Activated CD8-positive, alpha-beta T cell treated with anti-CD3 and anti-CD28 coated beads, Interleukin-2, amount 10 ng/mL, durations not matched to agents 7 days and 5 days (primary cell): ENCODE measurements around the gene SLC10A1. TPM values are rescaled to one million over a fixed set of nuclear protein-coding genes. Genes with fewer than 3 reads are reported as not detected.
"Not testable (repeated sequence)": the region's sequence is repeated elsewhere in the genome, so short reads cannot be mapped to it uniquely, and the experiment has no call there.

Experiments
- ATAC-seq: fragments of 150-1000 bp; cut with Tn5 transposase; one replicate; pipeline ENCODE4 v1.10.0; 2021; ENCODE audit warnings: moderate library complexity
- CTCF ChIA-PET: fragments of 350-600 bp; sonication (Branson Sonifier 250); formaldehyde crosslinking; loops from one replicate; lab custom pipeline; 2021; ENCODE audit warnings: antibody characterized with exemption; lab: Charles Lee
- POLR2A ChIA-PET: fragments of 350-600 bp; sonication (Branson Sonifier 250); formaldehyde crosslinking; loops from one replicate; lab custom pipeline; 2021; ENCODE audit warnings: antibody characterized with exemption; lab: Charles Lee
- DNase-seq: peaks from one replicate; pipeline ENCODE4 v3.0.0-alpha.2; 2020
- H3K27ac Mint-ChIP-seq: one replicate; pipeline ENCODE4 v1.8.0; 2021; ENCODE audit warnings: mild to moderate bottlenecking, mixed read lengths
- H3K27me3 Mint-ChIP-seq: one replicate; pipeline ENCODE4 v1.8.0; 2021; ENCODE audit warnings: low read depth, mixed read lengths
- H3K36me3 Mint-ChIP-seq: one replicate; pipeline ENCODE4 v1.8.0; 2021; ENCODE audit warnings: low read depth, mixed read lengths
- H3K4me1 Mint-ChIP-seq: one replicate; pipeline ENCODE4 v1.8.0; 2021; ENCODE audit warnings: low read depth, mixed read lengths
- H3K4me3 Mint-ChIP-seq: one replicate; pipeline ENCODE4 v1.8.0; 2021; ENCODE audit warnings: mild to moderate bottlenecking, mixed read lengths
- H3K9me3 Mint-ChIP-seq: one replicate; pipeline ENCODE4 v1.8.0; 2022; ENCODE audit warnings: mixed read lengths; ENCODE audit not compliant: insufficient read depth
- total RNA-seq, 2 experiments: library from RNA; stranded (reverse); gene quantifications; one replicate each; pipeline ENCODE4 v1.2.3, GENCODE V29; 2021

Gene SLC10A1
- total RNA-seq, 2 experiments from 2014 or later: not detected

GRCh38 chr14:69741055-69741454 lies 56.0 kb downstream of the SLC10A1 start:
- Mint-ChIP-seq H3K9me3 (peaks cover 6% of the 10 kb centered on the region), H3K36me3 (no peaks in the 10 kb centered on the region), H3K4me3 (no peak overlapping the region), H3K27ac (no peak overlapping the region), H3K4me1 (peaks cover 2% of the 10 kb centered on the region), H3K27me3 (peaks cover 2% of the 10 kb centered on the region)
- ChIA-PET POLR2A (interaction anchor here (0.7 kb wide), 1 partner anchor 78 kb away, joined by 3 read pairs; no protein-coding TSS in a partner anchor), CTCF (interaction anchor here (1.1 to 3.1 kb wide), 2 partner anchors 14 to 26 kb away, joined by 3 to 11 read pairs; partner anchors contain the start of gene SRSF5)
- DNase-seq (no peak), ATAC-seq (no peak)

DNA sequence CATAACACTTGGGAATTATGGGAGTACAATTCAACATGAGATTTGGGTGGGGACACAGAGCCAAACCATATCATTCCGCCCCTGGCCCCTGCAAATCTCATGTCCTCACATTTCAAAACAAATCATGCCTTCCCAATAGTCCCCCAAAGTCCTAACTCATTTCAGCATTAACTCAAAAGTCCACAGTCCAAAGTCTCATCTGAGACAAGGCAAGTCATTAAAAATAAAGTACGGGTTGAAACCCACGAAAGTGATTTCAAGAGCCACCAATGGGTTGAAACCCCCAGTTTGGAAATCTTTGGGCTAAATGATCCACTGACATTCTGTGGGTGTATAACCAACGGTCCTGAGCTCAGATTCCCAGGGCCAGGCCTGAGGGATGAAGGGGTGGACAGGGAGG lies 60.6 kb downstream of the SLC10A1 start:
- H3K9me3 Mint-ChIP-seq, DNase-seq, ATAC-seq, H3K4me3 Mint-ChIP-seq, H3K27ac Mint-ChIP-seq, H3K4me1 Mint-ChIP-seq, CTCF ChIA-PET, H3K36me3 Mint-ChIP-seq: not testable (repeated sequence)
- POLR2A ChIA-PET: interaction anchor here (0.6 kb wide), 1 partner anchor 31 kb away, joined by 3 read pairs; no protein-coding TSS in a partner anchor
- peaks cover 21% of the 10 kb centered on the region for H3K27me3 Mint-ChIP-seq

DNA sequence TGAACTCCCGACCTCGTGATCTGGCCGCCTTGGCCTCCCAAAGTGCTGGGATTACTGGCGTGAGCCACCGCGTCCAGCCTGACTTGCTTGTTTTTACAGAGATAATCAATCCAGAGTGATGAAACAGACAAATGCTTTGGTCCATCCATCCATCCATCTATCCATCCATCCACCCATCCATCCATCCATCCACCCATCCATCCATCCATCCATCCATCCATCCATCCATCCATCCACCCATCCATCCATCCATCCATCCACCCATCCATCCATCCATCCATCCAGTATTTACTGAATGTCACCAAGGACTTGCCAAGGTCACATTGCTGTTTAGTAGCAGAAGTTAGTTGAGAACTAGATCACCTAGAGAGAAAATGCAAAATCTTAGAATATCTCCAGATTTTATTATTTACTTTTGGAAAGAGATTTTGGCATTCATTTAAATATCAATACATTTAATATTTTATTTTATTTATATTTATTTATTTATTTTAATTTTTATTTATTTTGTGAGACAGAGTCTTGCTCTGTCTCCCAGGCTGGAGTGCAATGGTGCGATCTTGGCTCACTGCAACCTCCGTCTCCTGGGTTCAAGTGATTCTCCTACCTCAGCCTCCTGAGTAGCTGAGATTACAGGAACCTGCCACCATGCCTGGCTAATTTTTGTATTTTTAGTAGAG lies 65.0 kb downstream of the SLC10A1 start:
- DNase-seq, H3K4me3 Mint-ChIP-seq, H3K9me3 Mint-ChIP-seq, H3K36me3 Mint-ChIP-seq, POLR2A ChIA-PET, ATAC-seq, H3K27ac Mint-ChIP-seq: not testable (repeated sequence)
- peaks cover 24% of the 10 kb centered on the region for H3K4me1 Mint-ChIP-seq
- peaks cover 21% of the 10 kb centered on the region for H3K27me3 Mint-ChIP-seq
- CTCF ChIA-PET: interaction anchor here (1.4 kb wide), 1 partner anchor 102 kb away, joined by 4 read pairs; no protein-coding TSS in a partner anchor

- no peaks in the 10 kb centered on the region for H3K36me3 Mint-ChIP-seq
- H3K27ac Mint-ChIP-seq: peak overlapping the region; percentile 31
- H3K4me3 Mint-ChIP-seq: no peak overlapping the region
- no peak for ATAC-seq
- ChIA-PET POLR2A (interaction anchor here (0.7 to 1.1 kb wide), 2 partner anchors 12 to 27 kb away, joined by 3 to 5 read pairs; no protein-coding TSS in a partner anchor), CTCF (interaction anchor here (0.8 to 5.1 kb wide), 22 partner anchors 12 to 156 kb away, joined by 3 to 79 read pairs (median 6); partner anchors contain the start of gene SUSD6)
- DNase-seq: no peak
- peaks cover 36% of the 10 kb centered on the region for H3K4me1 Mint-ChIP-seq
- no peaks in the 10 kb centered on the region for H3K9me3 Mint-ChIP-seq
- peaks cover 10% of the 10 kb centered on the region for H3K27me3 Mint-ChIP-seq
These were observed 69.2 kb downstream of the SLC10A1 start for GRCh38 chr14:69727860-69728259.

GRCh38 chr14:69726761-69727511 lies 70.1 kb downstream of the SLC10A1 start:
- DNase-seq (peak; percentile 84), ATAC-seq (peak; percentile 95)
- peaks cover 36% of the 10 kb centered on the region for H3K4me1 Mint-ChIP-seq
- ChIA-PET POLR2A (interaction anchor here (0.7 to 1.1 kb wide), 6 partner anchors 11 to 142 kb away, joined by 3 to 7 read pairs (median 4); partner anchors contain the start of gene SUSD6), CTCF (interaction anchor here (0.6 to 5.1 kb wide), 33 partner anchors 9 to 840 kb away, joined by 3 to 79 read pairs (median 5); partner anchors contain the start of gene SUSD6)
- H3K27me3 Mint-ChIP-seq: peaks cover 8% of the 10 kb centered on the region
- H3K27ac Mint-ChIP-seq: peak overlapping the region; percentile 78
- H3K4me3 Mint-ChIP-seq: peak overlapping the region; percentile 64
- no peaks in the 10 kb centered on the region for H3K9me3 Mint-ChIP-seq
- H3K36me3 Mint-ChIP-seq: no peaks in the 10 kb centered on the region

Other genes with a start within 250 kb of the SLC10A1 start
- gene CCDC177, start 222.4 kb downstream of the SLC10A1 start, total RNA-seq: not detected
- gene SUSD6, start 185.6 kb downstream of the SLC10A1 start, total RNA-seq: 10 to 100 TPM; 40.0 to 43.1 TPM
- 100 to 1,000 TPM; 283 to 301 TPM for gene SRSF5, start 30.1 kb downstream of the SLC10A1 start, total RNA-seq
- not detected for gene SMOC1, start 82.2 kb upstream of the SLC10A1 start, total RNA-seq